OCI-LY1 (cell line): ENCODE results near the gene GLT6D1.

Experiments
- H2AFZ ChIP-seq: fragments of 200-600 bp; sonication (generic), shearing (Covaris generic); 2 replicates; pipeline ENCODE4 v1.6.0; 2014; ENCODE audit warnings: antibody characterized with exemption, mild to moderate bottlenecking, low read length
- H3F3A ChIP-seq: fragments of 200-600 bp; sonication (generic), shearing (Covaris generic); 2 replicates; pipeline ENCODE4 v1.6.0; 2014; ENCODE audit warnings: mild to moderate bottlenecking, antibody characterized with exemption, low read length, moderate library complexity; ENCODE audit not compliant: insufficient read depth
- H3K27ac ChIP-seq: fragments of 200-600 bp; sonication (generic); 2 replicates; pipeline ENCODE4 v1.5.1; 2014; ENCODE audit warnings: low read length, mixed run types, mild to moderate bottlenecking, low read depth; ENCODE audit not compliant: poor library complexity, severe bottlenecking
- H3K27me3 ChIP-seq: fragments of 200-600 bp; sonication (generic); 2 replicates; pipeline ENCODE4 v1.6.0; 2014; ENCODE audit warnings: antibody characterized with exemption, mild to moderate bottlenecking, low read length, moderate library complexity; ENCODE audit not compliant: insufficient read depth
- H3K36me3 ChIP-seq: fragments of 200-600 bp; sonication (generic); 2 replicates; pipeline ENCODE4 v1.6.1; 2014; ENCODE audit warnings: mild to moderate bottlenecking, antibody characterized with exemption, low read length, moderate library complexity, mixed read lengths; ENCODE audit not compliant: insufficient read depth
- H3K4me1 ChIP-seq: fragments of 200-600 bp; sonication (generic); 2 replicates; pipeline ENCODE4 v1.5.1; 2014; ENCODE audit warnings: mild to moderate bottlenecking, low read length, moderate library complexity; ENCODE audit not compliant: insufficient read depth, severe bottlenecking
- H3K4me2 ChIP-seq: fragments of 200-600 bp; sonication (generic), shearing (Covaris generic); 2 replicates; pipeline ENCODE4 v1.6.1; 2014; ENCODE audit warnings: low read length
- H3K4me3 ChIP-seq: fragments of 200-600 bp; sonication (generic); 2 replicates; pipeline ENCODE4 v1.5.1; 2014; ENCODE audit warnings: low read length, low read depth, mild to moderate bottlenecking, mixed read lengths; ENCODE audit not compliant: poor library complexity, severe bottlenecking
- H3K79me2 ChIP-seq: fragments of 200-600 bp; shearing (Covaris generic); 2 replicates; pipeline ENCODE4 v1.6.1; 2016; ENCODE audit warnings: mixed run types, low read length, mixed read lengths; ENCODE audit not compliant: insufficient read depth
- H3K9ac ChIP-seq: fragments of 200-600 bp; sonication (generic), shearing (Covaris generic); 2 replicates; pipeline ENCODE4 v1.6.1; 2014; ENCODE audit warnings: mild to moderate bottlenecking, low read length, mixed read lengths
- H3K9me2 ChIP-seq: fragments of 200-600 bp; sonication (generic), shearing (Covaris generic); 2 replicates; pipeline ENCODE4 v1.6.1; 2014; ENCODE audit warnings: low read depth, mild to moderate bottlenecking, low read length, mixed read lengths
- H3K9me3 ChIP-seq: fragments of 200-600 bp; shearing (Covaris generic); 2 replicates; pipeline ENCODE4 v1.6.1; 2014; ENCODE audit warnings: low read length, mixed read lengths
- H4K20me1 ChIP-seq: fragments of 200-600 bp; sonication (generic), shearing (Covaris generic); 2 replicates; pipeline ENCODE4 v1.6.0; 2016; ENCODE audit warnings: mild to moderate bottlenecking, low read length; ENCODE audit not compliant: insufficient read depth
- EZH2 ChIP-seq: fragments of 200-600 bp; sonication (generic), shearing (Covaris generic); IDR thresholded peaks from 2 replicates; pipeline ENCODE4 v1.8.0; 2017; ENCODE audit warnings: borderline replicate concordance, mixed run types, mild to moderate bottlenecking, antibody characterized with exemption, low read length, moderate library complexity, mixed read lengths
- TF ChIP-seq, protein P1 (sequence below): fragments of 200-600 bp; sonication (generic), shearing (Covaris generic); IDR thresholded peaks from 2 replicates; pipeline ENCODE4 v1.5.1; 2017; ENCODE audit warnings: mild to moderate bottlenecking, antibody characterized with exemption, low read length, moderate library complexity, mixed read lengths

Gene GLT6D1

DNA sequence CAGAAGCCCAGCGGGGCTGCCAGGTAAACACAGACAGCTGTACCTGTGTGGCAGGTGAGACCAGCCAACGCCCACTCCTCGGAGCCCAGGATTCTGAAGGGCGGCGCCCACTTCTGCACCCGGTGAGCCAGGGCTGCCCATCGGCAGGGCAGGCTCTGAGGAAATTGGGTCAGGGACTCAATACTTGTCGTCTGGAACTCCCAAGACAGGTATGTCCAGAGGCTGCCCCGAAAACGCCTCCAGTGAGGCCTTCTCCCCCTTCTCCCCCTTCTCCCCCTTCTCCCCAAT lies 19.8 kb downstream of the GLT6D1 start:
- H4K20me1 ChIP-seq = no peaks in the 10 kb centered on the region
- no peaks in the 10 kb centered on the region for H3K4me1 ChIP-seq
- no peaks in the 10 kb centered on the region for H3K36me3 ChIP-seq
- H2AFZ ChIP-seq = no peak overlapping the region
- TF ChIP-seq, protein P1, sequence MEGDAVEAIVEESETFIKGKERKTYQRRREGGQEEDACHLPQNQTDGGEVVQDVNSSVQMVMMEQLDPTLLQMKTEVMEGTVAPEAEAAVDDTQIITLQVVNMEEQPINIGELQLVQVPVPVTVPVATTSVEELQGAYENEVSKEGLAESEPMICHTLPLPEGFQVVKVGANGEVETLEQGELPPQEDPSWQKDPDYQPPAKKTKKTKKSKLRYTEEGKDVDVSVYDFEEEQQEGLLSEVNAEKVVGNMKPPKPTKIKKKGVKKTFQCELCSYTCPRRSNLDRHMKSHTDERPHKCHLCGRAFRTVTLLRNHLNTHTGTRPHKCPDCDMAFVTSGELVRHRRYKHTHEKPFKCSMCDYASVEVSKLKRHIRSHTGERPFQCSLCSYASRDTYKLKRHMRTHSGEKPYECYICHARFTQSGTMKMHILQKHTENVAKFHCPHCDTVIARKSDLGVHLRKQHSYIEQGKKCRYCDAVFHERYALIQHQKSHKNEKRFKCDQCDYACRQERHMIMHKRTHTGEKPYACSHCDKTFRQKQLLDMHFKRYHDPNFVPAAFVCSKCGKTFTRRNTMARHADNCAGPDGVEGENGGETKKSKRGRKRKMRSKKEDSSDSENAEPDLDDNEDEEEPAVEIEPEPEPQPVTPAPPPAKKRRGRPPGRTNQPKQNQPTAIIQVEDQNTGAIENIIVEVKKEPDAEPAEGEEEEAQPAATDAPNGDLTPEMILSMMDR = no peak
- TF ChIP-seq EZH2 = no peak
- H3K9me3 ChIP-seq = no peaks in the 10 kb centered on the region
- H3K79me2 ChIP-seq = no peaks in the 10 kb centered on the region
- H3K4me2 ChIP-seq = no peak overlapping the region
- no peak overlapping the region for H3K9ac ChIP-seq
- H3K27ac ChIP-seq = no peak overlapping the region
- no peaks in the 10 kb centered on the region; the same call in 1 of the 2 replicates for H3K27me3 ChIP-seq
- no peaks in the 10 kb centered on the region for H3F3A ChIP-seq
- no peak overlapping the region for H3K4me3 ChIP-seq
- H3K9me2 ChIP-seq = no peaks in the 10 kb centered on the region

DNA sequence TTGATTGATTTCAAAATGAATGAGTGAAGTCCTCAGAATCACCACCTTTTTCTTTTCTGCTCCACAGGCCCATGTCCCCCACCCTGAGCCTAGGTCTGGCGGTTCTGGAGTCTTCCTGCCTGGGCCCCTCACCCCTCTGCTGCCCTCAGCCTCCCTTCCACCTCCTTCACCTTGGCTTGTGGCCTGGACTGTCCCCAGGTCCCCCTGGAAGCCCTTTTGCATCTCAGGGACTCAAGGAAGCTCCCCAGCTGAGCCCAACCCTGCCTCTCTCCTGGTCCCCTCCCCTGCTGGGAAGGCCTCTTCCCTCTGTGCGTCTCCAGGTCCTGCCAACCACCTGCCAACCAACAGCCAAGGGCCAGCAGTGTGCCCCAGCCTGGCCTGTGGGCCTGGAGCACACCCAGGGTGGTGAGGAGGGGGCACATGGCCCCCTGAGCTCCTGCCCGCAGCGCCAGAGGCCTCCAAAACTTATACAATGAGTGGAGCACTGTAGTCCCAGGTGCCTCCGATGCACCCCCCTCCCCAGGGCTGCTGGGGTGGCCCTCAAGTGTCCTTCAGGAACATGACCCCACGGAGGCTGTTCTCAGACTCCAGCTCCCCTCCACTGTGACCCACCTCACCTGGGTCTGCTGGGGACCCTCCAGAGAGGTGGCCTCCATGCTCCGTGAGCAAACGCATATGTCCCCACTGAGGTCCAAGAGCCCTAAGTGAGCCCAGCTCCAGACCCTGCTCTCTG lies 20.3 kb downstream of the GLT6D1 start:
- TF ChIP-seq EZH2 = no peak
- TF ChIP-seq, protein P1 = no peak
- Histone ChIP-seq H3F3A (no peaks in the 10 kb centered on the region), H3K9me2 (no peaks in the 10 kb centered on the region), H3K27ac (no peak overlapping the region), H3K9ac (no peak overlapping the region), H3K4me1 (no peaks in the 10 kb centered on the region), H3K36me3 (no peaks in the 10 kb centered on the region), H3K4me3 (no peak overlapping the region), H3K4me2 (no peak overlapping the region), H3K27me3 (no peaks in the 10 kb centered on the region; the same call in 1 of the 2 replicates), H4K20me1 (no peaks in the 10 kb centered on the region), H2AFZ (no peak overlapping the region), H3K79me2 (no peaks in the 10 kb centered on the region), H3K9me3 (no peaks in the 10 kb centered on the region)

DNA sequence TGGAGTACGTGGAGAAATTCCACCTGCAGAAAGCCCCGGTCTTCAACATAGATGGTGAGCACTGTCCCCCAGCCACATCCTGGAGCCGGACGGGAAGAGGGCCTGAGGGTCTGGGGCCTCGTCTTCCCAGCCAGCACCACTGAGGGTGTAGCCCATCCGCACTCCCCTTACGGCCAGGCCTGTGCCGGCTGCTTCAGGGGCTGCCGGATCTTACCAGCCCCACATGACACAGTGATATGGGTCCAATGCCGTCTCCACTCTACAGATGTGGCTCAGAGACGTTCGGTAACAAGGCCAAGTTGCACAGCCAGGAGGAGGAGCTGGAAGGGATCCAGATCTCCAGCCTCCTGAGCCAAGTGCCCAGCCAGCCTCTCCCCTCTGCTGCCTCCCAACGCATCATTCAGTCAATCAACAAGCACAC lies 21.3 kb downstream of the GLT6D1 start:
- Histone ChIP-seq H3K36me3 (no peaks in the 10 kb centered on the region), H3K27me3 (no peaks in the 10 kb centered on the region), H3K9me2 (no peaks in the 10 kb centered on the region), H3K9ac (no peak overlapping the region), H3K9me3 (no peaks in the 10 kb centered on the region), H3F3A (no peaks in the 10 kb centered on the region), H3K79me2 (no peaks in the 10 kb centered on the region), H4K20me1 (no peaks in the 10 kb centered on the region), H3K4me2 (no peak overlapping the region), H3K4me3 (no peak overlapping the region), H3K27ac (no peak overlapping the region), H3K4me1 (no peaks in the 10 kb centered on the region), H2AFZ (no peak overlapping the region)
- no peak for TF ChIP-seq EZH2
- TF ChIP-seq, protein P1 = no peak
